GM04503 (cell line): ENCODE results near the gene CD80.
"Not testable (repeated sequence)": the region's sequence is repeated elsewhere in the genome, so short reads cannot be mapped to it uniquely, and the experiment has no call there.

Source experiments
- DNase-seq: peaks from one replicate; pipeline ENCODE4 v3.0.0-alpha.2; 2012; ENCODE audit warnings: low read depth

Gene CD80

DNA sequence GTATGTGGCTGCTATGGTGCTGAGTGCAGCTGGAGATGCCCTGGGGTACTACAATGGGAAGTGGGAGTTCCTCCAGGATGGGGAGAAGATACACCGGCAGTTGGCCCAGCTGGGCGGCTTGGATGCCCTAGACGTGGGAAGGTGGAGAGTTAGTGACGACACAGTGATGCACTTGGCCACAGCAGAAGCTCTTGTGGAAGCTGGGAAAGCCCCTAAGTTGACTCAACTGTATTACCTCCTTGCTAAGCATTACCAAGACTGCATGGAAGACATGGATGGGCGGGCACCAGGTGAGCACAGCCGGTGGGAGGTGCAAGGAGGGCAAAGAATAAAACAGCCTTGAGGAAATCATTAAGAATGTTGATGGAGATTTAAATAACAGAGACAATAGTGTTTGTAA, 22.8 kb upstream of the CD80 start:
- no peak for DNase-seq

DNA sequence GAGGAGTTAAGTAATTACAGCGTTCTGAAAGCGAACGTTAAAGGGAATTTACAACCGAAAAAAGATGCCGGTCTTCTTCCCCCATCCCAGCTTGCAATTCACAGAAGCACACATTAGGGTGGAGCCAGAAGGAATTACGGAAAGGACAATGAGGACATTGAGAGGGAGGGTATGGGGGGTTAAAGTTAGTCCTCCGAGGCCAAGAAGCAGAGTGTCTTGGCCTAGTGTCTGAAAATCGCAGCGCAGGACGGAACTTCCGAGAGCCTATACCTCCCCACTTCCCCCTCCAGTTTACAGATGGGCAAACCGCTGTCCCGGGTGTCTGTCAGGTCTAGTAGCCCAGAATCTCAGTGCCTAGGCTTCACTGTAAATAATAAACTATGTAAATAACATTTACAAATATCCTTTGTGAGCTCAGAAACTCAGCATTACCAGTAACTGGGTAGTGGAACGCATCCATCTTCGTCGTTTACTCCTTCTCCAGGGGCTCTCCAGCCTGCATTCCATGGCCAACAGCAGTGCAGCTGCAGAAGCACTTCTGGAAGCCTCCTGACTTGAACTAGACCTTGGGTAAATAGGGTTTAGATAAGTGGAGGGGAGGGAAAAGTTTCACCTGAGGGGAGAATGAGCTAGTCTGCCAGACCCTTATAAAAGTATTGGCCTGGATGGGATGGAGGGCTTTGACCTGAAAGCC, 20.8 kb upstream of the CD80 start:
- no peak for DNase-seq

DNA sequence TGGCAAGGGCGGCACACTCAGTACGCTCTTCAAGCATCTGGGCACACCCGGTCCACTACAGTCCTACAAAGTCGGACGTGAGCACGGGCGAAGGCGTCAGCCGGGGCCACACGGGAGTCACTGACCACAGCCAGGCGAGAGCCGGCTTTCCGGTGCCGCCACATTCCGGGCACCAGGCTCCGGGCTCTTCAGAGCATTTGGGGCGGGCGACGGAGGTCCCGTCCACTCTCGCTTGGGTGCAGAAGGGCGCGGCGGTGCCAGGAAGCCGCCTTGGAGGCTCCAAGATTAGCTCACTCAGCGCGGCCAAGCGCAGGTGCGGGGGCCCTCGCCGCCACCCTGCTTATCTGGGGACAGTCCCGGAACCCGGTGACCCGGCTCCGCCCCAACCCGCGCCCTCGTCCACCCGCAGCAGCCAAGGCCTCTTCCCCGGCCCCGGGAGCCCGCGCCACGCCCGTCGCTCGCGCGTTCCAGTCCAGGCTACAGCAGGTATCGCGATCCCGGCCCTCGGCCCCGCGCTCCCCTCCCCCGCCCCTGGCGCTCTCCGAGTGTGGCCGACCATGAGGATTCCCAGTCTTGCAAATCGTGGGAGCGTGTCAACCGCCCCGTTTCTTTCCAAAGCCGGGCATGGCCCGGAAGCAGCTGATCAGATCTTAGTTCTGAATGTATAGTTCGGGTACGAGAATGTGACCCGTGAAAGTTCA, 20.1 kb upstream of the CD80 start, which contains the start of gene ADPRH:
TSS of gene ADPRH (plus strand) at position 127 of the 701 bp plus-strand sequence. CDS start 2,678 bp downstream, outside the sequence.
- peak; percentile 11 for DNase-seq

- DNase-seq = no peak
These were observed 16.1 kb upstream of the CD80 start for GRCh38 chr3:119575507-119575906.

GRCh38 chr3:119571688-119572087, 12.3 kb upstream of the CD80 start:
- DNase-seq = no peak

- DNase-seq = no peak
These were observed 11.8 kb upstream of the CD80 start for GRCh38 chr3:119571230-119571629.

- no peak for DNase-seq
These were observed 10.8 kb upstream of the CD80 start for GRCh38 chr3:119570229-119570628.

- no peak for DNase-seq
These were observed 9.7 kb upstream of the CD80 start for GRCh38 chr3:119569156-119569555.

DNA sequence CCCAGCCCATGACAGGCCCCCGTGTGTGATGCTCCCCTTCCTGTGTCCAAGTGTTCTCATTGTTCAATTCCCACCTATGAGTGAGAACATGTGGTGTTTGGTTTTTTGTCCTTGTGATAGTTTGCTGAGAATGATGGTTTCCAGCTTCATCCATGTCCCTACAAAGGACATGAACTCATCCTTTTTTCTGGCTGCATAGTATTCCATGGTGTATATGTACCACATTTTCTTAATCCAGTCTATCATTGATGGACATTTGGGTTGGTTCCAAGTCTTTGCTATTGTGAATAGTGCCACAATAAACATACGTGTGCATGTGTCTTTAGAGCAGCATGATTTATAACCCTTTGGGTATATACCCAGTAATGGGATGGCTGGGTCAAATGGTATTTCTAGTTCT, 3.9 kb upstream of the CD80 start:
- DNase-seq = not testable (repeated sequence)

DNA sequence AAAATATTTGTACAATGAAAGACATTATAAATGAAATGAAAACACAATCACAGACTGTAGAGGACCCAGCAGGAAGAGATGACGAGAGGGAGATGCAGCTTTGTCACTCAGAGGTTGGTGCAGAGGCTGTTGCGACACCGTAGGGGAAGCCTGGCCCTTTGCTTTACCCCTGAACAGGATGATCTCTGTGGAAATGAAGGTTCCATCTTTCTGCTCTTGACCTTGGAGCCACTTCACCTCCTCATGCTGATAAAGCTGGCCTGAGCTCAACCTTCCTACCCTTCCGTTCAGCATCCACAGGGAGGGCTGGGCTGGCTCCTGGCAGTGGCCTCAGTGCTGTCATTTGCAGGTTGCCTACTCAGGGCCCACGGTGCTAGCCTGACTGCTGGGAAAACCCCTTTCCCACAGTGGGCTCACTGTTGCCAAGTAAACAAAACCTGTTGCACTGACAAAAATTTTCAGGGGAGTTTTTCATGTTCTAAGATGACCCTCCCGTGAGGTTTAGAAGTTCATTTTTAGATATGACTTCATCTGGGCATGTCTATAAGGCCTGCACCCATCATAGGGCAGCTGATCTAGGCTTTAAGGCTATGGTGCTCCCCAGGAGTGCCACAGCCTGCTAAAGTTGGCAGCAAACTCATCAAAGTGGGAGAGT, 3.0 kb upstream of the CD80 start:
- no peak for DNase-seq

GRCh38 chr3:119560160-119560559, 746 bp upstream of the CD80 start:
- DNase-seq = no peak

- DNase-seq = no peak
These were observed 642 bp downstream of the CD80 start for GRCh38 chr3:119558626-119559317.

GRCh38 chr3:119557877-119558269, 1.5 kb downstream of the CD80 start:
- no peak for DNase-seq

GRCh38 chr3:119557192-119557876, 2.1 kb downstream of the CD80 start:
- no peak for DNase-seq

DNA sequence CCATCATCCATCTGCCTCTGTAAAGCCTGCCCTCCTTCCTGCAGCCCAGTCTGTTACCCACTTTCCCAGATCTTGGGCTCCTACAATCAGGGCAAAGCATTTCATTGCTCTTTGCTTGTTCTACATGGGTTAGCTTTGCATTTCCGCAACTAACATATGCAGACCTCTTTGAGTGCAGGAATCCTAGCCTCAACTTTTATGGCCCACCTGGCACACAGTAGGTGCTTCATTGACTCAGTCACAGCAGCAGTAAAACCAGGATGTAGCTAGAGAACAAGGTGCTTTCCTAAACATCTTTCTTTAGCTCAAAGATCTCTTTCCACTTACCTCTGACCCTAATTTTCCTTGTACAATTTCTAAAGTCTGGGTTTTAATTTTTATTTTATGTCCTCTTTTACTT, 3.5 kb downstream of the CD80 start:
- no peak for DNase-seq

DNA sequence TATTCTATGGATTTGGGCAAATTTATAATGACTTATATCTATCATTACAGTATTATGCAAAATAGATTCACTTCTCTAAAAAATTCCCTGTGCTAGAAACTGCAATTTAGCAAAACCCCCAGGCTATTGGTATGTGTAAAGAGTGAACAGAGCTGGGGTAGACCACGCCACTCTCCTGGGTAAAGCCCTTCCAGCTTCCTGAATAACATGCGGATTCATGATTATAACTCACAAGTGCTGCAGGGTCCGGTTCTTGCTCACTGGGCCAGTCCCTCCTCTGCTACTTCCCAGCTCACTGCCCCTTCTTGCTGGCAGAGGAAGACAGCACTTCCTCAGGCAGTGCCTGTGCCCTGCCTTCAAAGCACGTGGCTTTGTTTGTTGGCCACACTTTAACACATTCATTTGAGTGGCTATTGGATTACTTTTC, 4.1 kb downstream of the CD80 start:
- DNase-seq = no peak

DNA sequence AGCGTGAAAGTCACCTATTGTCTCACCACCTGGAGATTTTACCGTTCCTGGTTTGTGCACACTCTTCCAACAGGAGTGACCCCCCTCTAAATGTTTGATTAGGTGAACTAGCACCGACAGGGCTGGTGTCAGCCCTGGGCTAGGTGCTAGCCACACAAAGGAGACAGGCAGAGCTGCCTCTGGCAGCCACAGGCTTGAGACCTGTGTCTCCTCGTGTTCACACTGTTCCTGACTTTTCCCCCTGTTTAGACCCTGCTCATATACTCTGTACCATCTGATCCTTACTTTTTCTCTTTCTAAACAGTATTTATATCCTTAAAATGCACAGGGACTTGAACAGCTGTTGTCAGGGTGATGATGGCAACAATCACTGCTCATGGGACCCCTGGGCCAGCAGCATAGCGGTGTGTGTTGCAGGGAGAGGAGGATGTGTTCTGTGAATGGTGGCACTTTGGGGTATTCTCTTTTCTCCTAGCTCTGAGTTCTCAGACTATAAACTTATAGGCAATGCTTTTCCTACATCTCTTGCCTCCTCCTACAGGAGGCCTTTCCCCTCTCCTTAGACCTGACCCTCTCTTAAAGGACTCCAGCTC, 5.5 kb downstream of the CD80 start:
- no peak for DNase-seq

GRCh38 chr3:119552928-119553327, 6.5 kb downstream of the CD80 start:
- not testable (repeated sequence) for DNase-seq

- DNase-seq = no peak
These were observed 7.8 kb downstream of the CD80 start for GRCh38 chr3:119551598-119551997.

DNA sequence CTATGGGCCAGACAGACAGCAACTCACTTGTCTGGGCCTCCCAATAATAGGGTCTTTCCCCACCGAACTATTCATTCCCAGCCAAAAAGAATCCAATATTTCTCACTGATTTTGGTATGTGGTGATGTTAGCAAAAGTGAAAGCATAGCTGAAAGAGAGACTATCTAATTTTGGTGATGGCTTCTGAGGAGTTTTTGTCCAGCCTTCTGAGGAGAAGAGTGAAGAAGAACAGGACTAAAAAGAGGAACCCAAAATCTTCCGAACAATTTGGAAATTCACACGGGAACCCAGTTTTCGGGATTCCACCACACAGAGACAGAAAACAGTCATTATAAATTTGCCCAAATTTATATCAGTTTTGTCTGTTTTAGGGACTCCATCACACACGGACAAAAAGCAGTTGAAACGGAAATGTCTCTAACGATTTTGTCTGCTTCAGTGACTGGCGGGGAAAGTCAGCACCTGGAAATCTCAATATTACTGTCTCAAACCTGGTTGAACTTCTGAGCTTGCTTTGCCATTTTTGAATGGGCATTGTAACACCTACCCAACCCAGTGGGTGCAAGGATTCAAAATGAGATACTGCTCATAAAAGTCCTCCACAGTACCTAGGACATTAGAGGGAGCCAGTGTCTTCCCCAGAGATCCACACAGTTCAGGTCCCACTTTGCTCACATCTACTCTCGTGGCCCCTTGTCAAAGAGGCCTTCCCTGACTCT, 9.1 kb downstream of the CD80 start:
- no peak for DNase-seq

DNA sequence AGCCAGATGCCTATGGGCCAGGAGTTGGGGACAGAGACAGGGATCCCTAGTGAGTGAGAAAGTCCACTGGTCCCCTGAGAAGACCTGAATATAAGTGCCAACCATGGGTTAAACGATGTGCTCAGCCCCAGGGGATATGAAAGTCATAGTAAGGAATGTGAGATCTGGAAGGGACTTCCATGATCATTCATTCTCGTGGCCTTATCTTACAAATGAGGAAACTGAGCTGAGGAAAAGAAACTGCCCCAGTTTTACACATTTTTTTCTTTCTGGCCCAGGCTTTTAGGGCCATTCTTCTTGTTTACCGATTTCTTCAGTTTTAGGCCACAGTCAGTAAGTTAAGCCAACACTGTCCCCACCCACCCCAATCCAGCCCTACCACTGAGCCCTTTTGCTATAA, 11.1 kb downstream of the CD80 start:
- no peak for DNase-seq
